Keratinocyte (primary cell): ENCODE data around the gene SH3PXD2A. TPM values are rescaled to one million over a fixed set of nuclear protein-coding genes. Genes with fewer than 3 reads are reported as not detected.

ENCODE experiments used
- DNase-seq: peaks from one replicate; pipeline ENCODE4 v3.0.0-alpha.2; 2011; ENCODE audit warnings: low read depth, missing footprints, low spot score
- FAIRE-seq: peaks from 2 replicates; lab custom pipeline; 2011; peaks lifted over from hg19 to GRCh38; lab: Jason Lieb, UNC
- H2AFZ ChIP-seq: 2 replicates; pipeline ENCODE4 v1.6.0; 2012; ENCODE audit warnings: low read length, control low read depth, inconsistent platforms; ENCODE audit not compliant: control insufficient read depth
- H3K27ac ChIP-seq: 2 replicates; pipeline ENCODE4 v1.5.1; 2011; ENCODE audit warnings: low read length; ENCODE audit not compliant: control insufficient read depth, insufficient read depth
- H3K27me3 ChIP-seq: 3 replicates; pipeline ENCODE4 v1.6.0; 2011; ENCODE audit warnings: low read length; ENCODE audit not compliant: control insufficient read depth, insufficient read depth; ENCODE audit errors: extremely low read depth
- H3K36me3 ChIP-seq, 2 experiments: 2 replicates in 1 of 2; 3 replicates in 1 of 2; pipeline ENCODE4 v1.5.1; 2011; ENCODE audit warnings: low read length in 2 of 2, mild to moderate bottlenecking in 1 of 2; ENCODE audit not compliant: control insufficient read depth in 2 of 2, insufficient read depth in 2 of 2; ENCODE audit errors: extremely low read depth in 1 of 2
- H3K4me1 ChIP-seq: 3 replicates; pipeline ENCODE4 v1.5.1; 2011; ENCODE audit warnings: low read length; ENCODE audit not compliant: control insufficient read depth, insufficient read depth; ENCODE audit errors: extremely low read depth
- H3K4me2 ChIP-seq: 3 replicates; pipeline ENCODE4 v1.6.0; 2011; ENCODE audit warnings: low read depth, low read length; ENCODE audit not compliant: control insufficient read depth, insufficient read depth; ENCODE audit errors: extremely low read depth
- H3K4me3 ChIP-seq, 3 experiments: fragments of 200-600 bp in 1 of 3; sonication (generic) in 1 of 3; 2 replicates in 2 of 3; 3 replicates in 1 of 3; pipeline ENCODE4 v1.5.1; 2011 to 2016; ENCODE audit warnings: low read length in 3 of 3, mild to moderate bottlenecking in 3 of 3, control low read depth in 2 of 3, inconsistent platforms in 1 of 3, low read depth in 1 of 3, mixed read lengths in 1 of 3, mixed run types in 1 of 3, moderate library complexity in 1 of 3; ENCODE audit not compliant: control insufficient read depth in 2 of 3, insufficient read depth in 2 of 3; ENCODE audit errors: extremely low read depth in 1 of 3
- H3K79me2 ChIP-seq: 2 replicates; pipeline ENCODE4 v1.6.0; 2012; ENCODE audit warnings: low read length; ENCODE audit not compliant: control insufficient read depth, insufficient read depth
- H3K9ac ChIP-seq: 3 replicates; pipeline ENCODE4 v1.6.0; 2011; ENCODE audit warnings: low read length; ENCODE audit not compliant: control insufficient read depth, insufficient read depth; ENCODE audit errors: extremely low read depth
- H3K9me1 ChIP-seq: 3 replicates; pipeline ENCODE4 v1.6.0; 2011; ENCODE audit warnings: low read length; ENCODE audit not compliant: control insufficient read depth, insufficient read depth; ENCODE audit errors: extremely low read depth
- H3K9me3 ChIP-seq: 2 replicates; pipeline ENCODE4 v1.5.1; 2012; ENCODE audit warnings: low read depth, low read length; ENCODE audit not compliant: control insufficient read depth
- H4K20me1 ChIP-seq: 3 replicates; pipeline ENCODE4 v1.6.0; 2011; ENCODE audit warnings: low read length; ENCODE audit not compliant: control insufficient read depth, insufficient read depth; ENCODE audit errors: extremely low read depth
- CTCF ChIP-seq, 3 experiments: IDR thresholded peaks in 1 of 3; conservative IDR thresholded peaks in 1 of 3; optimal IDR thresholded peaks in 1 of 3; 2 replicates in 2 of 3; 3 replicates in 1 of 3; pipeline versions ENCODE3 to v1.5.1; 2011; ENCODE audit warnings: low read length in 3 of 3, mild to moderate bottlenecking in 3 of 3, moderate library complexity in 2 of 3, control low read depth in 1 of 3, inconsistent platforms in 1 of 3; ENCODE audit not compliant: insufficient read depth in 2 of 3; ENCODE audit errors: extremely low read depth in 1 of 3
- EZH2 ChIP-seq: IDR thresholded peaks from one replicate; pipeline ENCODE4 v1.6.1; 2012; ENCODE audit warnings: inconsistent platforms, mild to moderate bottlenecking, low read length, moderate library complexity
- dilution Hi-C: fragments of 300-500 bp; cut with MboI; formaldehyde crosslinking; loops from one replicate; pipeline ENCODE4 v1.7.0; 2020; ENCODE audit warnings: low sequenced_read_pairs; ENCODE audit not compliant: extremely low pct_ligation_motif_present
- polyA plus RNA-seq, 5 experiments: library from polyadenylated mRNA; depleted of rRNA in 3 of 5; stranded (reverse) in 3 of 5; stranded (forward) in 1 of 5; unstranded in 1 of 5; fragments of >200 nt; gene quantifications; 1 replicate in 1 of 5; 2 replicates in 3 of 5; 3 replicates in 1 of 5; pipeline versions ENCODE4 v1.2.1 to v1.2.3, GENCODE V29; 2011 to 2012; ENCODE audit warnings: missing spikeins in 2 of 5, low read depth in 1 of 5, low replicate concordance in 1 of 5

Gene SH3PXD2A
- polyA plus RNA-seq, 1 donor (not counting 4 experiments of a cell fraction or from before 2014, with no cell fraction given) = 33.9 TPM

- H4K20me1 ChIP-seq = peaks cover 11% of the 10 kb centered on the region
- H3K27ac ChIP-seq = no peak overlapping the region
- H3K4me2 ChIP-seq = no peak overlapping the region
- peaks cover 33% of the 10 kb centered on the region for H3K4me1 ChIP-seq
- no peaks in the 10 kb centered on the region for H3K27me3 ChIP-seq
- H3K4me3 ChIP-seq = no peak overlapping the region
- FAIRE-seq = no peak
- H3K79me2 ChIP-seq = peaks cover 44% of the 10 kb centered on the region
- no peak for DNase-seq
- H3K36me3 ChIP-seq = peaks cover 38 to 42% of the 10 kb centered on the region in 2 experiments
- H3K9me3 ChIP-seq = no peaks in the 10 kb centered on the region
- TF ChIP-seq CTCF (optimal IDR thresholded peaks at IDR 0.05 in 1 of 3, IDR thresholded peaks at IDR 0.05 in 1 of 3, conservative IDR thresholded peaks at IDR 0.05 in 1 of 3; ENCODE audit: extremely low read depth in 1 of 3, insufficient read depth in 2 of 3, low read length in 3 of 3) (no peak), EZH2 (no peak)
- dilution Hi-C loops = no loop called here
- no peak overlapping the region for H3K9ac ChIP-seq
- H2AFZ ChIP-seq = no peak overlapping the region
- no peaks in the 10 kb centered on the region for H3K9me1 ChIP-seq
These were observed 147.3 kb downstream of the SH3PXD2A start for GRCh38 chr10:103707956-103708626.

- FAIRE-seq = no peak
- no peak overlapping the region for H3K27ac ChIP-seq
- H3K27me3 ChIP-seq = no peaks in the 10 kb centered on the region
- DNase-seq = no peak
- no peak for TF ChIP-seq EZH2
- no peak for TF ChIP-seq CTCF (optimal IDR thresholded peaks at IDR 0.05 in 1 of 3, IDR thresholded peaks at IDR 0.05 in 1 of 3, conservative IDR thresholded peaks at IDR 0.05 in 1 of 3; ENCODE audit: extremely low read depth in 1 of 3, insufficient read depth in 2 of 3, low read length in 3 of 3)
- peaks cover 38% of the 10 kb centered on the region for H3K79me2 ChIP-seq
- H3K9me3 ChIP-seq = no peaks in the 10 kb centered on the region
- no peak overlapping the region for H3K9ac ChIP-seq
- no peak overlapping the region for H3K4me3 ChIP-seq
- peaks cover 9% of the 10 kb centered on the region for H4K20me1 ChIP-seq
- H3K4me2 ChIP-seq = no peak overlapping the region
- H3K4me1 ChIP-seq = peaks cover 21% of the 10 kb centered on the region
- no peak overlapping the region for H2AFZ ChIP-seq
- H3K36me3 ChIP-seq = peaks cover 35 to 39% of the 10 kb centered on the region in 2 experiments
- dilution Hi-C loops = no loop called here
- H3K9me1 ChIP-seq = no peaks in the 10 kb centered on the region
These were observed 148.6 kb downstream of the SH3PXD2A start for GRCh38 chr10:103706762-103707161.
